Measurements from ENCODE around the gene MMP15. TPM values are rescaled to one million over a fixed set of nuclear protein-coding genes. Genes with fewer than 3 reads are reported as not detected.
"Not testable (repeated sequence)": the region's sequence is repeated elsewhere in the genome, so short reads cannot be mapped to it uniquely, and the experiment has no call there.

MMP15 gene
- 1 to 10 TPM; 5.2 to 9.1 (median 7.7) TPM for total RNA-seq

DNA sequence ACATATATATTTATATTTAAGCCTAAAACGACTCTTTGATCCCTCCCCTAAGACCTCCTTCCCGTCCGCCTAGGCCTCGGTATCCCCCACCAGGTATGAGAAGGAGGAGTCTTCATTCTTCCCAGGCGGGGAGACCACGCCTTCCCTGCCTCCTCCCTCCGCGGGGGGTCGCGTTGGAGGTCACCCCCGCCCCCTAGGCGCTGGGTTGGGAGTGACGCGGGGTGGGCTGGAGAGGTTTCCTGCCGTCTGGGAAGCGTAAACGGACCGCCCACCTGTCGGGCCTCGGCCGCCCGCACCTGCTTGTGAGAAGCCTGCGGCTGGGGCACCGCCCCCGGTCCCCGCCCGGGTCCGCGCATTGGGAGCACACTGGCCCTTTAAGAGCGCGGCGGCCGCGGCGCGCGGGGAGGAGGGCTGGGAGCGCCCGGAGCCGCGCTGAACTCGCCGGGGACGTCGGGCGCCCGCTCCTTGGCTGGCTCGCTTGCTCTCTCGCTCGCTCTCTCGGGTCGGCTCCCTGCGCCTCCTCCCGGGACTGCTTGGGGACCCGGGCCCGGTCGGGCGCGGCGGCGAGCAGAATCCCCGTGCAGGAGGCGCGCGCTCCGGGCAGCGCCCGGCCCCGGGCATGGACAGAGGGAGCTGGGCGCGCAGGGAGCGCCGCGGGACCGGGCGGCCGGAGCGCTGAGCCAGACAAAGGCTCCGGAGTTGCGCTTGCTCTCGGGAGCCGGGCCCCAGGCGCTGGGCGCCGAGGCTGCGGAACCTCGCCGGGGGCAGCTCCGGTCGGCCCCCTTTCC lies at the start of gene MMP15:
MMP15 (plus strand) TSS at position 404 of the 788 bp plus-strand sequence. CDS start 597 bp downstream, outside the sequence.
- H3K4me3 ChIP-seq (ENCODE audit: low read depth, poor library complexity, severe bottlenecking): peak within 1 kb of the TSS; percentile 43
- TF ChIP-seq, protein P1, sequence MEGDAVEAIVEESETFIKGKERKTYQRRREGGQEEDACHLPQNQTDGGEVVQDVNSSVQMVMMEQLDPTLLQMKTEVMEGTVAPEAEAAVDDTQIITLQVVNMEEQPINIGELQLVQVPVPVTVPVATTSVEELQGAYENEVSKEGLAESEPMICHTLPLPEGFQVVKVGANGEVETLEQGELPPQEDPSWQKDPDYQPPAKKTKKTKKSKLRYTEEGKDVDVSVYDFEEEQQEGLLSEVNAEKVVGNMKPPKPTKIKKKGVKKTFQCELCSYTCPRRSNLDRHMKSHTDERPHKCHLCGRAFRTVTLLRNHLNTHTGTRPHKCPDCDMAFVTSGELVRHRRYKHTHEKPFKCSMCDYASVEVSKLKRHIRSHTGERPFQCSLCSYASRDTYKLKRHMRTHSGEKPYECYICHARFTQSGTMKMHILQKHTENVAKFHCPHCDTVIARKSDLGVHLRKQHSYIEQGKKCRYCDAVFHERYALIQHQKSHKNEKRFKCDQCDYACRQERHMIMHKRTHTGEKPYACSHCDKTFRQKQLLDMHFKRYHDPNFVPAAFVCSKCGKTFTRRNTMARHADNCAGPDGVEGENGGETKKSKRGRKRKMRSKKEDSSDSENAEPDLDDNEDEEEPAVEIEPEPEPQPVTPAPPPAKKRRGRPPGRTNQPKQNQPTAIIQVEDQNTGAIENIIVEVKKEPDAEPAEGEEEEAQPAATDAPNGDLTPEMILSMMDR (IDR thresholded peaks at IDR 0.05): no peak
- TF ChIP-seq POLR2A (IDR thresholded peaks at IDR 0.05): no peak
- 0 to 1% methylated on average over 28 to 31 of the region's 90 CpGs for WGBS, 2 donors
- peak; percentile 48 to 94 for DNase-seq (ENCODE audit: low spot score in 2 of 2)
- intact Hi-C loops (cut with DNase I; ENCODE audit: low total_unique reads): loop anchor here (10.0 kb wide), 1 partner anchor 99 kb away; the partner anchor contains the start of gene CFAP20

DNA sequence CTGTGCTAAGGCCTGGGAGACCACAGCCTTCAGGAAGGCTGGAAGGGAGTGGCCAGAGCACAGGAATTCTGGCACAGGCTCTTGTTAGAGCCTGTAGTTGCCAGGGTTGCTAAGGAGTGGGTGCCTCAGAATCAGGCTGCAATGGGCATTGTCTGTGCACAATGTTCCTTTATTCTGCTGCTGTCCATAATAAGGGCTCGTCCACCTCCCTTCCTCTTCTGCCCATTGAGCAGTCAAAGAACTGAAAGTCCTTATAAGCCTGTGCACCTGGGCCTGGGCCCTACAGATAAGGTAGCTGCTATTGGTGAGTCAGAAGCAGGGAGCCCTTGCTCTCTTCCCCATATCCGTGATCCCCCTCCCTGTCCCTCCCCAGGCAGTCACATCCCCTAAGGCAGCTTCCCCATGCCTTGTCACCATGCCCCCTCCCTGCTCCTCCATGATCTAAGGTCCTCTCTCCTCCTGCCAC lies 49.2 kb upstream of the MMP15 start:
- TF ChIP-seq POLR2A (IDR thresholded peaks at IDR 0.05): no peak
- TF ChIP-seq, protein P1 (IDR thresholded peaks at IDR 0.05): no peak
- no peak for DNase-seq (ENCODE audit: low spot score in 2 of 2)
- intact Hi-C loops (cut with DNase I; ENCODE audit: low total_unique reads): no loop called here
- WGBS, 2 donors: 16% methylated on average over 2 of the region's 2 CpGs
- no peak overlapping the region for H3K4me3 ChIP-seq (ENCODE audit: low read depth, poor library complexity, severe bottlenecking)

DNA sequence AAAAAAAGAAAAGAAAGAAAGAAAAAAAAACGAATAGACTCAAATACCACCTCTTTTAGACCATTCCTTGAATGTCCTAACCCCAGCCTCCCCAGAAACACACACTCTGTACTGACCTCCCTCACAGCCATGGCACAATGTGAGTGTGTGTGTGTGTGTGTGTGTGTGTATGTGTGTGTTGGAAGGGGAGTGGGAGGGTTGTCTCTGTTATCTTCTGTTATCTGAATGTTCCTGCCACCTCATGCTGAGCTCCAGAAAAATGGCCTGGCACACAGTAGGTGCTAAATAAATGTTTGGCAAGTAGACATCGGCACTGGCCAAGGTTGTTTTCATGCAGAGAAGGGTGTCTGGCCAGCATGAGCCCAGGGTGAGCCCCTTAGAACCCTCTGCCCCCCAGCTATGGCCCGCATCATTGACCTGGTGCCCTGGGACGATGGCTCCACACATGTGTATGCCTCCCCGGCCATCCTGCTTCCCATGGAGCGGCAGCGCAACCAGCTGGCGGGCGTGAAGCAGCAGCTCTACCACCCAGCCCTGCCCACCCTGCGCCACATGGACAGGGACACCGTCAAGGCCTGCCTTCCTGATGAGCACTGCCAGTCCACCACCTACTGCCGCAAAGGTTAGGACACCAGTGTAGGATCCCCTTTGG lies 48.0 kb upstream of the MMP15 start:
- TF ChIP-seq, protein P1 (IDR thresholded peaks at IDR 0.05): no peak
- no peak for TF ChIP-seq POLR2A (IDR thresholded peaks at IDR 0.05)
- intact Hi-C loops (cut with DNase I; ENCODE audit: low total_unique reads): no loop called here
- 84 to 93% methylated on average over 8 to 12 of the region's 12 CpGs for WGBS, 2 donors
- DNase-seq (ENCODE audit: low spot score in 2 of 2): no peak
- no peak overlapping the region for H3K4me3 ChIP-seq (ENCODE audit: low read depth, poor library complexity, severe bottlenecking)

DNA sequence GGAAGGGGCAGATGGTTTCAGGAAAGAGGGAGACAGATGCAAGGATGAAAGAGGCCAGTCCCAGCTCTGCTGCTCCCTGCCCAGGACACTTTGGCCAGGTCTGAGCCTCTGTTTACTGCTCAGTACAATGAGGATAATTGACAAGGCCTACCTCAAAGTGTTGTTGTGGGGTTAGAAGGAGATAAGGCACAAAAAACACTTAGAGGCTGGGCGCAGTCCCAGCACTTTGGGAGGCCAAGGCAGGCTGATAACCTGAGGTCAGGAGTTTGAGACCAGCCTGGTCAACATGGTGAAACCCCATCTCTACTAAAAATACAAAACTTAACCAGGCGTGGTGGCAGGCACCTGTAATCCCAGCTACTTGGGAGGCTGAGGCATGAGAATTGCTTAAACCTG lies 47.5 kb upstream of the MMP15 start:
- 97 to 100% methylated on average over 2 of the region's 2 CpGs for WGBS, 2 donors
- H3K4me3 ChIP-seq (ENCODE audit: low read depth, poor library complexity, severe bottlenecking); intact Hi-C loops (cut with DNase I; ENCODE audit: low total_unique reads); DNase-seq (ENCODE audit: low spot score in 2 of 2): not testable (repeated sequence)

DNA sequence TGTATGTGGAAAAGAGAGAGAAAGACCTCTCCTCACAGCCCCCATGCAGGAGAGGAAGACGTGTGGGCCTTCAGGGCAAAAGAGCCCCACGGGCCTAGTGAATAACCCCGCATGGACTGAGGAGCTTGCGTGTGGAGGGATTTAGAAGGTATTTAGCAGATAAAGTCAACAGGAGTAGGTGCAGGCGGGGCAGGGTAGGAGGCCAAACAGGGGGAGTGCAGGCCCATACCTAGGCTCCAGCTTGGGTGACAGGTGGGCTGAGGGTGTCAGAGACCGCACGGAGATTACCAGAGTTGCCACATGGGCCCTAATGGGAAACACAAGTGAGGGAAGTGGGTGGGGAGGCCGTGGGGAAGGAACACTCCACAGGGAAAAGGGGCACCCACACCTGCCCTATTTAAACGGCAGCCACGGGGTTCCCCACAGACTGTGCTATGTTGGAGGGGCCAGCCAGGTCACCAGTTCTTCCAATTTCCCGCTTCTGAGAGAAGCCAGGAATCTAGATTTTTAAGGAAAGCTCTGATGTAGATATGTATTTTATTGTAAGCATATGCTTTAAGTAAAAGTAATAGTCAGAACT lies 46.5 kb upstream of the MMP15 start:
- H3K4me3 ChIP-seq (ENCODE audit: low read depth, poor library complexity, severe bottlenecking): no peak overlapping the region
- intact Hi-C loops (cut with DNase I; ENCODE audit: low total_unique reads): no loop called here
- 87 to 89% methylated on average over 11 of the region's 11 CpGs for WGBS, 2 donors
- no peak for DNase-seq (ENCODE audit: low spot score in 2 of 2)
- TF ChIP-seq POLR2A (IDR thresholded peaks at IDR 0.05): no peak
- TF ChIP-seq, protein P1 (IDR thresholded peaks at IDR 0.05): no peak

DNA sequence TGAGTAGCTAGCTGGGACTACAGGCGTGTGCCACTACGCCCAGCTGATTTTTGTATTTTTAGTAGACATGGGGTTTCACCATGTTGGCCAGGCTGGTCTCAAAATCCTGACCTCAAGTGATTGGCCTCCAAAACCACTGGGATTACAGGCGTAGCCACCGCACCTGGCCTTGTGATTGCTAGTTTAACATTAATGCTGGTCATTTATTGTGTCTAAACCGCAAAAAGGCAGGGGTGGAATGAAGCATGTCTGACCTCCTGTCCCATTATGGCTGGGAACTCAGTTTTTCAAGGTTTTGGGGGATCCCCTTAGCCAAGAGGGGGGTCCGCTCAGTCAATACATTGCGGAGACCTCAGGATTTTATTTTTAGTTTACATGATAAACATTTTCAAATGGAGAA lies 43.9 kb upstream of the MMP15 start:
- DNase-seq (ENCODE audit: low spot score in 2 of 2): no peak
- intact Hi-C loops (cut with DNase I; ENCODE audit: low total_unique reads): no loop called here
- H3K4me3 ChIP-seq (ENCODE audit: low read depth, poor library complexity, severe bottlenecking): no peak overlapping the region
- TF ChIP-seq, protein P1 (IDR thresholded peaks at IDR 0.05): no peak
- TF ChIP-seq POLR2A (IDR thresholded peaks at IDR 0.05): no peak
- WGBS, 2 donors: 95 to 96% methylated on average over 7 of the region's 7 CpGs

All from lower leg skin (tissue), 4 donors.